NCI-H2196 treated with DMSO at 0.1 percent for 48 hours (cell line): Measurements from ENCODE around the gene ZNF280C.
"Not testable (repeated sequence)": the region's sequence is repeated elsewhere in the genome, so short reads cannot be mapped to it uniquely, and the experiment has no call there.

ENCODE experiments used
- DNase-seq: peaks from one replicate; lab custom pipeline; 2025; ENCODE audit not compliant: unreplicated experiment; lab: John Stamatoyannopoulos, UW

ZNF280C gene

DNA sequence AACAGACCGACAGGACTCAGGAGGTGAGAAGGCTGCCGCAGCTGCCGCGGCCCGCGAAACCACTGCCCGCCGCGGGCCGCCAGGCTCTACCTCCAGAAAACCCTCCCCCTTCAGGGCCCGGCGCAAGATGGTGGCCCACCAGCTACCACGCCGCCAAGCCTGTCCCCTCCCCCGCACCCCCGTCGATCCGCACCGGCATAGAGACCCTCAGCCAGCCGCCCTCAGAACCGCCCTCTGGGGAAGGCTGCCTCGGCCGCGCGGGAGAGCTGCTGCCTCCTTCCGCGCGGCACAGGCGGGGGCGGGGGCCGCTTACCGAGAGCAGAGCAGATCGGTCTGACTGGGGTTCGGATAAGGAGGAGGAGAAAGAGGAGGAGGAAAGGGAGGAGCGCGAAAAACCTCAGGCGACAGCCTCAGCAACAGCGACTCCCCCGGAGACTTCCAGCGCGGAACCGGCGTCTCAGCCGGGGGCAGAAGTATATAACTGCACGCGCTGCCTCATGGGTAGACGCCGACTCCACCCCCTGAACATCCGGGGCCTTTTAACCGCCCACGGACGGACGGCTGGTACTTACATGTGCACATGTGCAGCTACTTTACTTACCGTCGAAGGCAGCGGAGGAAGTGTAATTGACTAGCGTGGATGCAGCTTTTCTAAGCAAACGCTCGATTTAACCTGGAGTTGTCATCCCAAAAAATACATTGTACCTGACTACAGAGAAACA is at the start of gene ZNF280C:
Gene ZNF280C, minus strand, starts transcription at position 451 of the 722 bp plus-strand sequence. CDS start 8,450 bp downstream, outside the sequence.
- DNase-seq, result peak; percentile 80

GRCh38 chrX:130304587-130305368 is 36.1 kb upstream of the ZNF280C start:
- peak; percentile 33 for DNase-seq

DNA sequence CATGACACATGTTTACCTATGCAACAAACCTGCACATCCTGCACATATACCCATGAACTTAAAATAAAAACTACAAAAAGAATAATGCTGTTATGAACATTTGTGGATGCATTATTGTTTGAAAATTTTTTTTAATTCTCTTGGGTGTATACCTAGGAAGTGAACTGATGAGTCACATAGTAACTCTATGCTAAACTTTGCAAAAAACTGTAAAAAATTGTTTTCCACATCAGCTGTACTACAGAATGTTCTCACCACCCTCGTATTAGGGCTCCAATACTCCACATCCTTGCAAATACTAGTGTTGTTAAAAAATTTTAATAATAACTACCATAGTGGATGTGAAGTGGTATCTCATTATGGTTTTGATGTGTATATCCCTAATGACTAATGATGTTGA is 33.3 kb upstream of the ZNF280C start:
- no peak for DNase-seq

DNA sequence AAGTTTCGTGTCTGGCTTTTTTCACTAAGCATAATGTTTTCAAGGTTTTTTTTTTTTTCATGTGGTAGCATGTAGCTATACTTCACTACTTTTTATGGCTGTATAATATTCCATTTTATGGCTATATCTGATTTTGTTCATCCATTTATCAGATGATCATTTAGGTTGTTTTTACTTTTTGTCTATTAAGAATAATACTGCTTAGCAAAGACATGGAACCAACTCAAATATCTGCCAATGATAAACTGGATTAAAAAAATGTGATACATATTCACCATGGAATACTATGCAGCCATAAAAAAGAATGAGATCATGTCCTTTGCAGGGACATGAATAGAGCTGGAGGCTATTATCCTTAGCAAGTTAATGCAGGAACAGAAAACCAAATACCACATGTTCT is 32.7 kb upstream of the ZNF280C start:
- no peak for DNase-seq

DNA sequence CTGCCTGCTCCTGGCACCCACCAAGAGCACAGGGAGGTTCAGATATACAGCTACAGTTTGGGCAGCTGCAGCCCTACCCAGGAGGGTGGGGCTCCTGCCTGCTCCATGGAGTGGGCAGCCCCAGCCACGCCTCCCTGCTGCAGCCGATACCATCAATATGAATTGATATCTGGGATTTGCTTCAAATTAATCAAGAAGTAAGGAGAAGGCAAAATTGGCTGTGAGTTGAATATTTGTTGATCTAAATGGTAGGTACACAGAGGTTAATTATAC is 31.2 kb upstream of the ZNF280C start:
- no peak for DNase-seq

DNA sequence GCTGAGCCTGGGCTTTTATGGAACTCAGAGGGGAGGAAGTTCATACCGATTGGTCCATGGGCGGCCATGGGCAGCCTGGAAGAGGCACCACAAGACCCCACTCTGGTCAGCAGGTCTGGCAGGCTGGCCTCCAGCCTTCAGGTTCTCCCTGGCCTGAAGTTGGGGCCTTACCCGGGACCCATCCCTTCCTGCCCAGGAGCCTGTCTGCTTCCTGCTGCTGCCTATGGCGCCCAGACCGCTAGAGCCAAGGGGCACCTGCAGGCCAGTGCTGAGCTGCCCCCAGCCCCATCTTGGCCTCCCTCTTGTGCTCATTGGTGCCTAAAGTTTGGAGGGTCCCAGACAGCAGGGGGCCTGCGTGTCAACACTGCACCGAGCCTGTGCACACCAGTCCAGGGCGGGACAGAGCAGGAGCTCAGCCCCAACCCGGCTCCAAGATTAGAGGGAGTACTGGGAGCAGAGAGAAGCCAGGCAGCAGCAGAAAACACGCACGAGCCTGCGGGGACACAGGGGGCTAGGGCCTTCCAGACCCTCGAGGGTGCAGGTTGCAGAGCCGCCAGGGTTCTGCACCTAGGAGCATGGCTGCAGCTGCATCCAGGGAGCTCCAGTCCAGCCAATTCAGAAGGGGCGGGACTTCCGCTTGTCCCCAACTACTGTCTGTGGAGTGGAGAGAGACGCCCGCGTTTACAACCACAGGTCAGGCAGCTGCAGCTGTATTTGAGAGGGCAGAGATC is 30.7 kb upstream of the ZNF280C start:
- DNase-seq, result peak; percentile 59

DNA sequence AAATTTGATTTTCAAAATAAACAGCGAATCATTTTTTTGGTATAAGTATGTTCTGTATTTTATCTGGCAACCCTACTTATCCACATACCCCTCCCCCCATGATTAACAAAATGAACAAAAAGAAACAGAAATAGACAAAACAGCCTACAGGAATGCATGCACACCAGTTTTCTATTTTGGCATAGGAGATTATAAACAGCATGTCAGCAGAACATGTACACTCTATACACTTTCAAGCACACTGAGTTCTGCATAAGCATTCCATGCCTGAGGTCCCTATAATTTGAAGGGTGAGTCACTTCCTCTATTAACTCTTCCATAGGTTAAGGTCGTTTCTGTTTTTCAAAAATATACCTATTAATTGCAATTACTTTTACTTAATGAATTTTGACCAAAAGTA is 28.0 kb upstream of the ZNF280C start:
- DNase-seq, result no peak

DNA sequence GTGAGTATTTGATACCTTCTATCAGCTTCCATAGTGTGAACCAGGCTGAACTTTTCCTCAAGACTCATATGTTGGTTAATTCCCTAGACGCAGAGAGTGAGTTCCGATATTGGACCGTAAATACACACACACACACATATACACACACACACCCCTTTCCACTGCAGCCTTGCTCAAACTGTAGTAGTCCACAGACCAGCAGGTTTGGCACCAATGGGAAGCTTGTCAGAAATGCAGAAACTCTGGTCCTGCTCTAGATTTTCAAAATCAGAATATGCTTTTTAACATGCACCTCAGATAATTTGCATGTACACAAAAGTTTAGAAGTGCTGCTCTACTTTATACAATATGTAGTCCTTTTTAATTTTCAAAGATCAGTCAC is 27.6 kb upstream of the ZNF280C start:
- no peak for DNase-seq

- no peak for DNase-seq
Measured at GRCh38 chrX:130295519-130296296, 27.0 kb upstream of the ZNF280C start.

DNA sequence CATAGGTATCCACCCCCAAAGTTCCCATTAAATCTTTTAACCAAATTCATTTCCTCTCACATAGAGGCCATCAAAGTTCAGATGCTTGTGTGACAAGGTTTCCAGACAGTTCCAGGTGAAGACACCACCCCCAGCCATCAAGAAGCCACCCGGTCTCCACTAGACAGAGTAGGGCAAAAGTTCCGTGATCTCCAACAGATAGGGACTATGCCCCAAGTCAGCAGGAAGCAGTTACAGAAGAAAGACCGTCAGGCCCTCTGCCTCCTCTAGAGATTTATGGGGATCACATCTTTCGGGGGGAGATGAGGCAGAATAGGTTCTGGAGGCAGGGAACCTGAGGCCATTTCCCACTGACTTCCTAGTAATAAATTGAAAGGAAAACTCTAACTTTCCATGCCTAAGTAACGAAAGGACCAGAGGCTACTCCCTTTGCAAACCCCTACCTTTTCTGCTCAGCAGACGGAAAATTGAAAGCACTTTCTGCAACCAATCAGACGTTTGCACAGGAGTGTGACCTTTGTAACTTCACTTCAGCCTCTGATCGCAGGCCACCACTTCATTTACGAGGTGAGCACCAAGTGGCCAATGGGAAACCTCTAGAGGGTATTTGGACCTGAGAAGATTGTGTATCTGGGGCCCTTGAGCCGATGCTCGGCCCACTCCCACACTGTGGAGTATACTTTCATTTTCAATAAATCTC is 18.5 kb upstream of the ZNF280C start:
- DNase-seq, result no peak

DNA sequence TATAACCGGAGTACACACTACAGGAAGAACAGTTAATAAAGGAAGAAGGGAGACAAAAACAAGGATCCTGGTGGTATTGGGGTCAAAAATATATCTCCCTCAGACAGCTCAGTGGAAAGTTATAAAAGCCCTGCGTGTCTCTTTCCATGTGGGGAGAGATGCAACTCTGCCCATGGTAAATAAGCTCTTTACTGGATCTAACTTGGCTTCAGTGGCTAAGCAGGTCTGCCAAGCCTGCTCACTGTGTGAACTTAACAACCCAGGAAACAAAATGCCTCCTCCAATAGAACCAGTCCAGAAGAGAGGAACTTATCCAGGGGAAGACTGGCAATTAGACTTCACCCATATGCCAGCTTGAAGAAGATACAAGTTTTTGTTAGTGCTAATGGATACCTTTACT is 17.0 kb upstream of the ZNF280C start:
- no peak for DNase-seq

GRCh38 chrX:130285069-130285620 is 16.4 kb upstream of the ZNF280C start:
- DNase-seq, result no peak

GRCh38 chrX:130282151-130282550 is 13.5 kb upstream of the ZNF280C start:
- no peak for DNase-seq

GRCh38 chrX:130280901-130281300 is 12.2 kb upstream of the ZNF280C start:
- DNase-seq, result no peak

DNA sequence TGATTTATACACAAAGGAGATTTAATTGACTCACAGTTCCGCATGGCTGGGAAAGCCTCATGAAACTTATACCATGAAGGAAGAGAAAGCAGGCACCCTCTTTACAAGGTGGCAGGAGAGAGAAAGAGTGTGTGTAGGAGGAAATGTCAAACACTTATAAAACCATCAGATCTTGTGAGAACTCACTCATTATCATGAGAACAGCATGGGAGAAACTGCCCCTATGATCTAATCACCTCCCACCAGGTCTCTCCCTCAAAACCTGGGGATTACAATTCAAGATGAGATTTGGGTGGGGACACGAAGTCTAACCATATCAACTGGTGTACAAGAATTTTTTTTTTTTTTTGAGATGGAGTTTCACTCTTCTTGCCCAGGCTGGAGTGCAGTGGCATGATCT is 3.6 kb upstream of the ZNF280C start:
- DNase-seq, result not testable (repeated sequence)

GRCh38 chrX:130269391-130269790 is 692 bp upstream of the ZNF280C start:
- not testable (repeated sequence) for DNase-seq

- no peak for DNase-seq
Measured at GRCh38 chrX:130267956-130268448, 697 bp downstream of the ZNF280C start.

- DNase-seq, result no peak
Measured at GRCh38 chrX:130264573-130264972, 4.1 kb downstream of the ZNF280C start.

DNA sequence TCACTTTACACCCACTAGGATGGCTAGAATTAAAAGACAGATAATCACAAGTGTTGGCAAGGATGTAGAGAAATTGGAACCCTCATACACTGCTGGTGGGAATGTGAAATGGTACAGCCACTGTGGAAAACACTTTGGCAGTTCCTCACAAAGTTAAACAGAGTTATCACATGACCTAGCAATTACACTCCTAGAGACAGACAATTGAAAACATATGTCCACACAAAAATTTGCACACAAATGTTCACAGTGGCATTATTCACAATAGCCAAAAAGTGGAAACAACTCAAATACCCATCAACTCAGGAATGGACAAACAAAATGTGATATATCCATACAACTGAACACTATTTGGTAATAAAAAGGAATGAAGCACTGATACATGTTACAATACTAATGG is 5.7 kb downstream of the ZNF280C start:
- DNase-seq, result no peak

GRCh38 chrX:130262231-130262630 is 6.5 kb downstream of the ZNF280C start:
- no peak for DNase-seq
